HG03025 (cell line): ENCODE results near the gene TREML4.

Source experiments
- ATAC-seq: cut with Tn5 transposase; IDR thresholded peaks from one replicate; pipeline ENCODE4 v1.9.1; 2021; ENCODE audit warnings: mild to moderate bottlenecking, moderate library complexity; ENCODE audit not compliant: unreplicated experiment, low FRiP score

Gene TREML4

DNA sequence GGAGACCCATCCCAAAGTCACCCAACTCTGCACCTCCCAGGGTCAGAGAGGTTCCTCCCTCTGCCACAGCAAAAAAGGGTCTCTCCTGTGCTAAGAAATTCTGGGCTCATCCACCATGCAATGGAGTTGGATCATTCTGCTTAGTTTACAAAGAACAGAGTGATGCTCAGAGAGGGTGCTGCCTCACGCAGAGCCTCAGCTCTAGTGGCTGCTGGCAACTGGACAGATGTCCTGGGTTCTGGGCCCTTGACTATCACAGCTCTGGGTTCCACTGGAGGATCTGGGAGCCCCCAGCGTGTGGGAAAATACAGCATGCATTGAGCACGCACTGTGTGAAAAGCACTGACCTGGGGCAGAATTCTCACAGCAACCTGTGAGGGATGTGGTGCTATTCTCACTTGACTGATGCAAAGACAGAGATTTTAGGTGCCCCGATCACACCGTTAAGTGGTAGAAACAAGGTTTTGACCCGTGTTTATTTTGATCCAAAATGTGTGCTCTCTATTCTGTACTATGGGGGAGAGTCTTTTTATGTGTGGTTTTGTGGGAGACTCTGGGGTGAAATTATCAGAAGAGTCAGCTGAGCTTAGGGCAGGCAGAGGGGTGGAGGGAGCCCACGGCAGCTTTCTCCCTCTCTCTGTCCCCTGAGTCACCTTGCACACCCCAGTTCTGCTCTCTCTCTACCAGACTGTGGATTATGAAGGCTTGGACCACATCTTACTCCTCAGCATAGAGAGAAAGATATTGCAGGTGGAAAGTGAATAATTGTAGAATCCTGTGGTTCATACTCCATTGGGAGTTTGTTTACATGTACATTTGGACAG is 19.9 kb downstream of the TREML4 start:
- ATAC-seq = no peak

DNA sequence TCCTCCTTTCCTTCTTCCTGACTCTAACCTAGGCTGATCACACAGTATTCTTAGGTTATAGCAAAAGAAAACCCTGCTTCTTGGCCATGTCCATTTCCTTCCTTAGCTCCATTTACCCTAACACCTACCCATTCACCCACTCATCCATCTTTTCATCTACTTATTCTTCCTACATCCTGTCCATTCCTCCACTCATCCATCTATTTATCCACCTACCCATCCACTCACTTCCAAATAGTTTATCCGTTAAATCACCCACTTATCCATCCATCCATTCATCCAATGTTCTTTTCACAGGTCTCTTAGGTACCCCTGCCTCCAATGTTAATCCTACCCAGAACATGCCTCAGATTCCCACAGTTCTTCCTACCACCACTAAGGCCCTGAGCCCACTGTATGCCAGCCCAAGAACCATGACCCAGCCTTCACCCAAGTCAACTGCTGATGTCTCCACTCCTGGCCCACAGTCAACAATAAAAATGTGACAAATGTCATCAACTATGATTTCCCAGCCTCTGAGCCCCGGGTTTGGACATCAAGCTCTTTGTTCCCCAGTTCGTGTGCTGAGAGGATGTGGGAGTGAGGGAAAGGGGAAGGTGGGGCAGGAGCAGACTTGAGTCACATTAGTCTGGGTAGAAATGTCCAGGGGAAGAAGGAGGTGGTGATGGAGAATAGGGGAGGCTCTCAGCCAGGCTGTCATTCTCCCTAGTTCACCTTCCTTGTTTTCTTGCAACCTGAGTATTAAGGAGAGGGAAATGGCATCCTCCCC is 24.4 kb downstream of the TREML4 start:
- ATAC-seq = no peak

- no peak for ATAC-seq
Measured at GRCh38 chr6:41255110-41255509, 27.0 kb downstream of the TREML4 start.

DNA sequence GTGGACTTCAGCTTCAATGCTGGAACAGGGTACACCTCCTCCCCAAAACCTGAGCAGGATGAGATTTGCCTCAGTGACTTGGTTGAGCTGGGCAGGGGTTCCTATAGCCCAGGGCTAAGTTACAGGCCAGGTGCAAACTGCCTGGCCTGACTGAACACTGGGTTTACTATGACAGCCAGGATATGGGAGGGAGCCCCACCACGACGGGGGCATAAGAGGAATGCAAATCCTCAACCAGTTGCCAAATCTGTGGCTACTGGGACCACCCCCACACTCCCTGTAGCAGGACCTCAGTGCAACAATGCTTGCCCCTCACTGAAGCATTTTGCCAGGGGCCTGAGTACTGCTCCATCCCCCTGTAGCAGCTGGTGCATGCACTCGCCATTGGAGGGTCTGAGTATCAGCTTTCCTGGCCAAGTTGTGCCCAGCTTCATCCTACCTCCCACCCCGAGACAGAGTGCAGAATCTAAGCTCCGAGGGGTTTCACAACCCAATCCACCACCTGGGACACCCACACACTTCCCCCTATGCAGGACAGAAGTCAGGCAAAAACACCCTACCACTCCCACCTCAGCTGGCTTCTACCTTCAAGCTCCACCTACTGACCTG is 27.6 kb downstream of the TREML4 start:
- peak; percentile 49 for ATAC-seq

GRCh38 chr6:41256383-41256782 is 28.2 kb downstream of the TREML4 start:
- ATAC-seq = peak; percentile 77

DNA sequence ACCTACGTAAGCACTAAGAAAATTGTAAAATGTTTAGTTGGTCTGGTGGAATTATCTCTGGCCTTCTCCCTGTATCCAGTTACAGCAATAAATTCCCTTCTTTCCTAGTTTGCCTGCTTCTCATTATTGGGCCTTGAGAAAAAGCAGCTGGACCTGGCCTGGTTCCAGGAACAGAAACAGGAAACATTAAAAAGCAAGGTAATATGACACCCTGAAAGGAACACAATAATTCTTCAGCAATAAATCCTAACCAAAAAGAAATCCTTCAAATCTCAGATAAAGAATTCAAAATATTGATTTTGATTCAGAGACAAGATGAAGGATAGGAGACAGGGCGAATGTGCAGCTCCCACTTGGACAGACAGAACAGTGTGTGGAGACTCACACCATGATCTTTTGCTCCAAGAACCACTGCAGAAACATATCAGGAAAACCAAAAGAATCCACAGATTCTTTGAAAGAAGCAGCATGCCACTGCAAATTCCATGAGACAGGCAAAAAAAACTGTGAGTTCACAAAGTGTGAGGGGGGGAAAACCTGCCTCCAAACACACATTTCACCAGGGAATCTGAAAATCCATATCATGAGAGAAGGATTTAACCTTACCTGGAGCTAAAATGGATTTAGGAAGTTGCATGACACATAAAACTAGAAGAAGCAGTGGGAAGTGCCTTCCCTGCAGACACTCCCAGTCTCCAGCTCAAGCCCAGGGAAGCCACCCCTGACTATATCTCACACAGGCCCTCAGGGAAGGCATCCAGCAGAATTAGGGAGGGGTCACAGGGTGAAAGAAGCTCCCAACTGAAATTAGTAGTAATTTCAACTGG is 29.4 kb downstream of the TREML4 start:
- no peak for ATAC-seq

DNA sequence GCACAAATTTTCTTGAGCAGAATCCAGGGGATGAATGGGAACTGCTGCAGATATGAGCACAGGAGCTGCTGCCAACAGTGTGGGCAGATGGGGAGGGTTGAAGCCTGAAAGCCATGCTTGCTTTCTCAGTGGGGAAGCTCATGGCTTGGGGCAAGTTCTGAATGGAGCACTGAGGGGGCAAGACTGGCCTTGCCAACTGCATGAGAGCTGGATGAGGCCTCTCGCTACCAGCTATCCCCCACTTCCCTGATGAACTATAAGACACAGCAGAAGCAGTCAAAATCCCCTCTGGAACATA is 30.0 kb downstream of the TREML4 start:
- ATAC-seq = no peak

- ATAC-seq = no peak
Measured at GRCh38 chr6:41262401-41262800, 34.3 kb downstream of the TREML4 start.

DNA sequence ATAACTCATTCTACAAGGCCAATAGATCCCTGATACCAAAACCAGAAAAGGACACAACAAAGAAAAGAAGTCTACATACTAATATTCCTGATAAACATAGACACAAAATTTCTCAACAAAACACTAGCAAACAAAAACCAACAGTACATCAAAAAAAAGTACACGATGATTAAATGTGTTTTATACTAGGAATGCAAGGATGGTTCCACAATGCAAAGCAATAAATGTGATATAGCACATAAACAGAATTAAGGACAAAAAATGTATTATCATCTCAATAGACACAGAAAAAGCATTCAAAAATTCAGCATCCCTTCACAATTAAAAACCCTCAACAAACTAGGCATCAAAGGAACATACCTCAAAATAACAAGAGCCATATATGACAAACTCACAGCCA is 35.1 kb downstream of the TREML4 start:
- no peak for ATAC-seq

- ATAC-seq = no peak
Measured at GRCh38 chr6:41266541-41266940, 38.4 kb downstream of the TREML4 start.

DNA sequence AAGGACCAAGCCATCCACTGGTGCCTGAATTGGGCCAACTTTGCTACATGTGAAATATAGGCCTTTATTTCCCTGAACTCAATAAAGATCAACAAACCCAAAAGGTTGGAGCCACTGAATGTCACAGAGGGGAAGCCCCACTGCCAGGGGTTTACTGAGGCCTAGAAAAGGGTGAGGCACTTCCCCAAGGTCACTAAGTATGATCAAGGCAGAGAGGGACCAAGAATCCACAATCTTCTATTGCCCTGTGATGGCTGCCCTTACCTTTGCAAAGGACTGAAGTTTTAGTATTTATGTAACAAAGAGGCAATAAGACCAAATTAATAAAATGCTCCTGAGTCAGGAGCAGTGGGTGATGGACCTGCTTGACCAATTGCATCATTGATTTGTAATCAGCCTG is 40.3 kb downstream of the TREML4 start:
- no peak for ATAC-seq

DNA sequence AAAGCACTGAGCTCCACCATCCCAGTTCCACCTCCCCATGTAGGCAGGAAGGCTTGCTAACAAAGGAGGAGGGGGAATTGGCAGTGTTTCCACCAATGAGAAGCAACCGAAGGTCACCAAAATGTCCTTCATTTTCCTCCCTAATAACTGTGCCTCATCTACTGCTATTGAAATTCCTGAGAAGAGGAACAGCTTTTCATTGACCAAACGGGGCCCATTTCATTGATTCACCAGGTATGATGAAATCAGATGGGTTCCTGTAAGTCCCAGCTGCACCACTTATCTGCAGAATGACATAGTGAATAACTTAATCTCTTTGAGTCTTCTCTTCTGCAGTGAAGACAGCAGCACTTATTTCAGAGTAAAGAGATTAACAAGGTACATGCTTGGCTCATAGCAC is 41.0 kb downstream of the TREML4 start:
- no peak for ATAC-seq

DNA sequence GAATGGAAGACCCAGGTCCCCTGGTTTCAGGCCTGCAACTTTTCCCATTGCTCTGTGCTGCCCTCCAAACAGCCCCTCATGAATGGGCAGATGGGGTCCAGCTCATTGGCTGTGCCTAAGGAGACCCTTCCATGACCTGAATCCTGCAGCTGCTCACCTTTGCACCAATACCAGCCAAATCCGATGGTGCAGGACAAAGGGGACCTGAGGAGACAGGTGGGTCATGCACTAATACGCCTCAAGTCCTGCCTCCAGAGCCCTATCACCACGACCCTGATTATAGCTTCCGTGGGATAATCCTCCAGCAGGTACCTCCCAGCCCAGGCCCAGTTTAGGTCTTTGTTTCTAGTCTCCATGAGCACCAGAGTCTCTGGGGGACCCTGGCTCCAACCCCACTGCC is 41.6 kb downstream of the TREML4 start:
- no peak for ATAC-seq

DNA sequence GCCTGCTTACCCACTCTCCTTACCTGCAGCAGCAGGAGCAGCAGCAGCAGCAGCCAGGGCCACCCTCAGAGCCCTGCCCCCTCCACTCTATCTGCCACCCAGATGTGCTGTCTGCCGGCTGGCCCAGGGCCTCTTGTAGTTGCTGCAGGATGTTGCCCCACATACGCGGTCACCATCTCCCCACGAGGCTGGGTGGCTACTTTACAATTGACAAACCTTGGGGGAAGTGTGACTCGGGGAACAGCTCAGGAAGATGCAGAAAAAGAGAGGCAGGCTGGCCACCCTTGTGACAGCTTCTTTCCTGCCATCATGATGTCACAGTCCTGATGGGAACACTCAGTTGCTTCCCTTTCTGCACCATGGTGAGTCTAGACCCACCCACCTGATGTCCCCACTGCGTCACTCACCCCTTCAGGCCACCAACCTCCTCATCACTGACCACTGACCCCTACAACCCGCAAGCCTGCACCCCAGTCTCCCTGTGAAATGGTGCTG is 43.8 kb downstream of the TREML4 start:
- ATAC-seq = no peak

DNA sequence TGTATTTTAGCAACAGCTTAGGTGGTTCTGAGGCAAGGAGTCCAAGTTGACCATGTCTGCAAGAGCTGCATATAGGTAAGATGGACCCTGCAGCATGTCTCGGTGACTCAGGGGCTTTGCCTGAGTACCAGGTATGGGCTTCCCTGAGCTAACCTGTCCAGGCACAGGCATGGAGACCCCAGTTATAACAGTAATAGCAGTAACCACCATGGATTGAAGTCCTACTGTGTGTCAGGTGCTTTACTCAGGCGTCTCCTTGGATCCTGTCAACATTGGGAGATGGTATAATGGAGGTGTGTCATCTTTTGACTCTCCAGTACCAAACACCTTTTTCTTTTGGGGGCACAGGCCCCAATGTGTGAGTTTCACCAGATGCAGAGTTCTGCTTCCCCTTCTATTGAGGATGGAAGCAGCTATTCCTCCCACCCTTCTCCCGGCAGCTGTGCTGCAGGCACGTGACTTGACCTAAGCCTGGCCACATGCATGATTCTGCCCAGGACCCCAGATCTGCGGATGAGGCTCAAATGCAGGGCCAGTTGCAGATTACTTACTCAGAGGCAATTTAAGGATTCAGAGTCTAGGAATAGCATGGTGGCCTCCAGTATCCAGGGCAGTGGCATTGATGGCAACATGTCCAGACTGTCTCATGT is 44.6 kb downstream of the TREML4 start:
- ATAC-seq = no peak

DNA sequence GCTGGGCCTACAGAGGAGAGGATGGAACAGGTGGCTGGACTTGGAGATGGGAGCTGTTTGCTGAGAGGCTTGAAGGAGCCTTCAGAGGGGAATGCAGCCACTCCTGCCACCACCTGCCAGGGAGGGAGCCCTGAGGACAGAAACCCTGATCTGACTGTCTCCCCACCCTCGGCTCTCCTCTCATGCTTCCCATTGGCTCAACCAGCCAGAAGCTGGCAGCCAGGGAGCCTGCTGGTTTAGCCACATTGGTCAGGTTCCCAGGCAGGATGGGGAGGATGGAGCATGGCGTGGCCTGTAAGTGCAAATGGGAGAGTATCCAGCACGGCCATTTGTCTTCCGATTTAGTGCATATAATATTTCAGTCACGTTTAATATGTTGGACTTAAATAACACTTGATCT is 45.6 kb downstream of the TREML4 start:
- ATAC-seq = no peak

- no peak for ATAC-seq
Measured at GRCh38 chr6:41274256-41274655, 46.1 kb downstream of the TREML4 start.

GRCh38 chr6:41275489-41275888 is 47.3 kb downstream of the TREML4 start:
- ATAC-seq = no peak

GRCh38 chr6:41277605-41278004 is 49.5 kb downstream of the TREML4 start:
- no peak for ATAC-seq

- ATAC-seq = no peak
Measured at GRCh38 chr6:41278699-41279405, 50.7 kb downstream of the TREML4 start.
